ENCODE results near the gene RAET1G. TPM values are rescaled to one million over a fixed set of nuclear protein-coding genes. Genes with fewer than 3 reads are reported as not detected.
"Not testable (repeated sequence)": the region's sequence is repeated elsewhere in the genome, so short reads cannot be mapped to it uniquely, and the experiment has no call there.

Gene RAET1G
- total RNA-seq, 2 experiments from 2014 or later = not detected

DNA sequence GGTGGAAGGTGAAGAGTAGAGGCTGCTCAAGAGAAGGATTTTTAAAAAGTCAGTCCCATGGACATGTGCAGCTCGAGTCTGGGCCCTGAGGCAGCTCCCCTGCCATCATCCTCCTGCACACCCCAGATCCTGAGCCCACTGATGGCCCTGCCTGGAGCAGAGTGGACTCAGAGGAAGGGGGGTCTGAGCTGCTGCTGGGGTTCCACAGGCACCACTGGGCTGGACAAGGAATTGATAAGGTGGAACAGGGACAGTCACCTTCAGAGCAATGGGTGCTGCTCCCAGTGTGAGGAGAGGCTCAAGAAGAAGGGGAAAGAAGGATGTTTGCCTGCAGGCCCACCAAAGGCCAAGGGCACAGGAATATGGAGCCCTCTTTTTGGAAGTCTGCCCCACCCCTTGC is 25.1 kb upstream of the RAET1G start:
- ChIA-PET POLR2A (no interaction called here), CTCF (no interaction called here)
- Mint-ChIP-seq H3K9me3 (no peaks in the 10 kb centered on the region), H3K4me3 (no peak overlapping the region), H3K27me3 (peaks cover 63% of the 10 kb centered on the region), H3K4me1 (no peaks in the 10 kb centered on the region), H3K36me3 (ENCODE audit: low read depth) (no peaks in the 10 kb centered on the region), H3K27ac (no peak overlapping the region)
- DNase-seq = no peak

DNA sequence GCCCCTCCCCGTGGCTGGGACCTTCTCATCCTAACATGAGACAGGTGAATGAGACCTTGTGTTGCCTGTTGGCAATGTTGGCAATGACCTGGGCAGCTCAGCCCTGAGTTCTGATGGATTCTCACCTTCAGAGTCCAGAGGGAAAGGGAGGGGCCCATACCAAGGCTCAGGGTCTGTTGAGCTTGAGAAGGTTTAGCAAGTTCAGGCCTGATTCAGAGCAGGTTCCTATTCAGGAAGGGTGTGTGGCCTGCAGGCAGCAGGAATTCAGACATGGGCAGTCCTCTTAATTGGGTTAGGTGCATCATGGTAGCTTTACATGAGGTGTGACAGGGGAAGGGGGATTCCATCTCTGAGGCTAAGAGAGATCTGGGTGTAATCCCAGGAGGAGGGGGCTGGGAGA is 24.6 kb upstream of the RAET1G start:
- H3K36me3 Mint-ChIP-seq (ENCODE audit: low read depth); H3K9me3 Mint-ChIP-seq; H3K27ac Mint-ChIP-seq; CTCF ChIA-PET; POLR2A ChIA-PET; H3K4me3 Mint-ChIP-seq; H3K4me1 Mint-ChIP-seq; DNase-seq: not testable (repeated sequence)
- peaks cover 63% of the 10 kb centered on the region for H3K27me3 Mint-ChIP-seq

DNA sequence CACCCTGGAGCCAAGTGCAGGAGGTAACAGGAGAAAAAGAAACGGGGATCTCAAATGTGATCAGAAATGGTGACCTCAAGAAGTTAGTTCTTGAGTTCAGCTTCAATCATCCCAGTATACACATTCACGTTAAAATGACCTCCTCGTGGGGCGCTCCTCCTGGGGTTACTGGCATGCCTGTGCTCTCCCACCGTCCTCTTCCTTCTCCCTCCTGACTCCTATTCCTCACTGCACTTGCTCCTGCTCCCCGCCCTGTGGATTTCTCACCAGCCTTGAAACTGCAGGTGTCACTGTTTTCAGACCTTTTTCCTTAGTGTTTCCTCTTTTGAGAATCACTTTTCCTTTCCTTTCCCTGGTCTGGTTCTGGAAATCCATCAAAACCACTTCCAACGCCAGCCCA is 23.7 kb upstream of the RAET1G start:
- H3K36me3 Mint-ChIP-seq (ENCODE audit: low read depth); H3K9me3 Mint-ChIP-seq; H3K4me1 Mint-ChIP-seq; H3K27ac Mint-ChIP-seq; DNase-seq; POLR2A ChIA-PET; CTCF ChIA-PET; H3K4me3 Mint-ChIP-seq: not testable (repeated sequence)
- peaks cover 62% of the 10 kb centered on the region for H3K27me3 Mint-ChIP-seq

DNA sequence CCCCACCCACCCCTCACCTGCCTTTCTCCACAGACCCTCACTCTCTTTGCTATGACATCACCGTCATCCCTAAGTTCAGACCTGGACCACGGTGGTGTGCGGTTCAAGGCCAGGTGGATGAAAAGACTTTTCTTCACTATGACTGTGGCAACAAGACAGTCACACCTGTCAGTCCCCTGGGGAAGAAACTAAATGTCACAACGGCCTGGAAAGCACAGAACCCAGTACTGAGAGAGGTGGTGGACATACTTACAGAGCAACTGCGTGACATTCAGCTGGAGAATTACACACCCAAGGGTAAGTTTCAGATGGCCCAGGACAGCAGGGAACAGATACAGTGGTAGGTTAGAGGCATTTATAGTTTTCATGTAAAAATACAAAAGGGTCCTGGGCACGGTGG is 22.4 kb upstream of the RAET1G start:
- peaks cover 62% of the 10 kb centered on the region for H3K27me3 Mint-ChIP-seq
- peaks cover 20% of the 10 kb centered on the region for H3K4me1 Mint-ChIP-seq
- CTCF ChIA-PET; DNase-seq; H3K27ac Mint-ChIP-seq; POLR2A ChIA-PET; H3K36me3 Mint-ChIP-seq (ENCODE audit: low read depth); H3K4me3 Mint-ChIP-seq; H3K9me3 Mint-ChIP-seq: not testable (repeated sequence)

DNA sequence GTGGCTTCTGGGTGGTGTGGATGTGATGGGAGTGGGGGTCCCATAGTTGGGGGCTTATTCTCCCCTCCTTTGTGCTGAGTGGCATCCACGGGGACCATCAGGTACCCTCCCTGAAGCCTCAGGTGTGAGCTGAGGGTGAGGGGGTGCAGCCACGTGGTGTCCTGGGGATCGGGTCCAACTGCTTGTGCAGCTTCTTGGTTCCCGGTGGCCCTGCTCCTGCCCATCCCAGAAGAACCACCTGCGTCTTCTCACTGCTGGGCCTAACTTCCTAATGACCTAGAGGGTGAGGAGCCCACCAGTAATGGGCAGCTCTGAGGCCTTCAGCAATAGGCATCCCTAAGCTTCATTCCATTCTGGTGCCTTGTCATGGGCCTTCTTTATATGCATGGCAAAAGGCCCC is 20.4 kb upstream of the RAET1G start:
- H3K4me3 Mint-ChIP-seq; H3K36me3 Mint-ChIP-seq (ENCODE audit: low read depth); H3K9me3 Mint-ChIP-seq; POLR2A ChIA-PET; DNase-seq; H3K27ac Mint-ChIP-seq: not testable (repeated sequence)
- peaks cover 37% of the 10 kb centered on the region for H3K4me1 Mint-ChIP-seq
- peaks cover 65% of the 10 kb centered on the region for H3K27me3 Mint-ChIP-seq
- CTCF ChIA-PET = interaction anchor here (1.0 kb wide), 1 partner anchor 73 kb away, joined by 3 read pairs; no protein-coding TSS in a partner anchor

DNA sequence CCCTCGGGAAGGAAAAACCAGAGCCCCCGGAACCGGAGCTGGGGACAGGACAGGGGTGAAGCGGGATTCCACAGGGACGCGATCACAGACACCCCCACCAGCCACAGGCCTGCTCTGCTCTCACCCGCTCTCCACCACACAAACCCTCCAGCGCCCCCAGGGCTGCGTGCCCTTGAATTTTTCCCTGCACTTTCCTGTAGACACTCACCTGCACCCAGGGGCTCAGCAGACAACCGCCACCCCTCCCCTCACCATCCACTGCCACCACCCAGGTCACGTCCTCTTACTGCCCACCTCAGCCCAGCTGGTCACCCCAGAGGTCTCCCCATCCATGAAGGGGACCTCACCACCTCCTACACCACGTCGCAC is 19.5 kb upstream of the RAET1G start:
- H3K4me1 Mint-ChIP-seq = peaks cover 43% of the 10 kb centered on the region
- H3K27ac Mint-ChIP-seq = no peak overlapping the region
- peaks cover 70% of the 10 kb centered on the region for H3K27me3 Mint-ChIP-seq
- peak overlapping the region; percentile 81 for H3K4me3 Mint-ChIP-seq
- no peaks in the 10 kb centered on the region for H3K36me3 Mint-ChIP-seq (ENCODE audit: low read depth)
- no peaks in the 10 kb centered on the region for H3K9me3 Mint-ChIP-seq
- ChIA-PET CTCF (no interaction called here), POLR2A (no interaction called here)
- no peak for DNase-seq

DNA sequence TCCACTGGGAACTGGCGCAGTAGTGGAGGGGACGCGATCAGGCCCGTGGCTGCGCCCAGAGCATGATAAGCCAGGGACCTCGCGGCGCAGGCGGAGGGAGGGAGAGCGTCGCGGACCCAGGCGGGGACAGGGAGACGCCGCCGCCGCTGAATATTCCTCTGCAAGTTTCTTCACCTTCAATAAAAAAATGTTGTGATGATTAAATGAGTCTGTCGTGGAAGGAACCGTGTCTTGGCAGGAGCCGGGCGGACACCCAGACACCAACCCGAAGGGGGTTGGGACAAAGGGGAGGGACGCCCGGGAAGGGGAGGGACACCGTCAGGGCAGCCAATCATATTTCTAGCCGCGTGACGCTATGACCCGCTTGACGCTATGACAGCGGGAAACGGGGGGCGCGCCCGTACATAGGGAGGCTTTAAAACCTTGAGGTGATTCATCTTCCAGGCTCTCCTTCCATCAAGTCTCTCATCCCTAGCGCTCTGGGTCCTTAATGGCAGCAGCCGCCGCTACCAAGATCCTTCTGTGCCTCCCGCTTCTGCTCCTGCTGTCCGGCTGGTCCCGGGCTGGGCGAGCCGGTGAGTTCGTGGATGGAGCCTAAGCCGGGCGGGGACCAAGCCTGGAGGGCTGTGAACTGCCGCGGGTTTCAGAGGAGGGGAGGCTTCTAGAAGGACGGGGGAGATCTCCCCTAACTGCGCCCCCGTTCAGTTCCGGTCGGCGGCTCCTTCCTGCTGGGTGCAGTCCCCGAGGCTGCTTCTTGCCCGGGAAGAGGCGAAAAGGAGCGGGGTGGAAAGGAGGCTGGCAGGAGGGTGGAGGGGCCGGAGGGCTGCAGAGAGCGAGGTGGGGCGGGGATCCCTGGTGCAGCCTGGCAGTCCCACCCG is 18.9 kb upstream of the RAET1G start, which contains the start of gene ULBP2:
Gene ULBP2, plus strand, starts transcription at position 432 of the 878 bp plus-strand sequence. Its CDS starts 59 bp downstream, at position 491.
- DNase-seq = peak; percentile 77
- POLR2A ChIA-PET = no interaction called here
- H3K4me3 Mint-ChIP-seq = peak within 1 kb of the TSS; percentile 81
- H3K27ac Mint-ChIP-seq = peak within 1 kb of the TSS; percentile 76
- CTCF ChIA-PET = interaction anchor here (1.5 kb wide), 1 partner anchor 67 kb away, joined by 4 read pairs; no protein-coding TSS in a partner anchor
- H3K9me3 Mint-ChIP-seq = no peaks in the 10 kb centered on the region
- H3K27me3 Mint-ChIP-seq = peaks cover 76% of the 10 kb centered on the region
- H3K4me1 Mint-ChIP-seq = peaks cover 44% of the 10 kb centered on the region
- H3K36me3 Mint-ChIP-seq (ENCODE audit: low read depth) = no peaks in the 10 kb centered on the region

DNA sequence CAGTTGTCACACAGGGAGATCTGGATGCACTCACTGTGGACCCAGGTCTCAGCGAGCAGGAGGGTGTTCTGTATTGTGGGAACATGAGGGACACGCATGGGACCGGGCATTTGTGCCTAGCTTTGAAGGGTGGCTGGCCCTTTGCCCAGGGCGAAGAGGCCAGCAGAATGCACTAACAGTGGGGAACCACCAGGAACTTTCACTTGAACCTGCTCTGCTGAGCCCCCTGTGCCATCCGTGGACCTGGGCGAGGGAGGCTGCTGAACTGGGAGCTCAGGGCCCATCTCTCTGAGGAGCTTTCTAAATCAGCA is 17.7 kb upstream of the RAET1G start:
- Mint-ChIP-seq H3K4me3 (no peak overlapping the region), H3K27ac (no peak overlapping the region), H3K36me3 (ENCODE audit: low read depth) (no peaks in the 10 kb centered on the region), H3K27me3 (peaks cover 79% of the 10 kb centered on the region), H3K4me1 (peaks cover 44% of the 10 kb centered on the region), H3K9me3 (no peaks in the 10 kb centered on the region)
- ChIA-PET POLR2A (no interaction called here), CTCF (interaction anchor here (1.4 to 1.5 kb wide), 2 partner anchors 68 to 76 kb away, joined by 4 to 5 read pairs; no protein-coding TSS in a partner anchor)
- no peak for DNase-seq

DNA sequence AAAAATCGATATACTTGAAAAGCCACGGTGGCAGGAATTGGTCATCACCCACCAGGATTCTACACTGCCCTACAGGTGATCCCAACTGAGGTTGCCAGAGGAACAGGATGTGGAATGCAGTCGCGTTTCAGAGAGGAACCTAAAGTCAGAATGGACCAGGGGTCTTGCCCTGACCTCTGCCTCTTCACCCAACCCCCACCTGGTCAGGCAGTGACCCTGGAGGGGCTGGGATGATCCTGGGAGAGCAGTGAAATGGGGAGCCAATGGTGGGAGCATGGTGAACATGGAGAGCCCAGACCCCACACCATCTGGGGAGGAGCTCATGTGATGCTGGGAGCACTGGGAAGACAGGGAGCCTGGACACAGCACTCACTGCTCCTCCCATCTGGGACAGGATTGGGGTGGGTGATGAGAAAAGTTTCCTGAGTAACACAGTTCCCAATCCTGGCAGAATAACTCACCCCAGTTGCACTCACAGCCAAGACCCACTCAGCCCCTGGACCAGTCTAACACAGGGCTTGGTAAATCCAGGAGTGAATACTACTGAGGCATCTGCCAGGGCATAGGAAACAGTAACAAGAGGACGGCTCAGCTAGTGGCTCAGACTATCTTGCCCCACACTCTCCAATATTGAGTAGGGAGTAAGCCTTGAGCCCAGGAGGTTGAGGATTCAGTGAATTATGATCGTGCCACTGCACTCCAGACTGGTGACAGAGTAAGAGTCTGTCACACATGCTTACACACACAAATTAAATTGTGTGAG is 17.2 kb upstream of the RAET1G start:
- ChIA-PET POLR2A (no interaction called here), CTCF (interaction anchor here (1.4 to 1.5 kb wide), 2 partner anchors 69 to 77 kb away, joined by 4 to 5 read pairs; no protein-coding TSS in a partner anchor)
- peaks cover 46% of the 10 kb centered on the region for H3K4me1 Mint-ChIP-seq
- H3K9me3 Mint-ChIP-seq = no peaks in the 10 kb centered on the region
- no peaks in the 10 kb centered on the region for H3K36me3 Mint-ChIP-seq (ENCODE audit: low read depth)
- no peak overlapping the region for H3K27ac Mint-ChIP-seq
- DNase-seq = no peak
- H3K4me3 Mint-ChIP-seq = no peak overlapping the region
- peaks cover 83% of the 10 kb centered on the region for H3K27me3 Mint-ChIP-seq

DNA sequence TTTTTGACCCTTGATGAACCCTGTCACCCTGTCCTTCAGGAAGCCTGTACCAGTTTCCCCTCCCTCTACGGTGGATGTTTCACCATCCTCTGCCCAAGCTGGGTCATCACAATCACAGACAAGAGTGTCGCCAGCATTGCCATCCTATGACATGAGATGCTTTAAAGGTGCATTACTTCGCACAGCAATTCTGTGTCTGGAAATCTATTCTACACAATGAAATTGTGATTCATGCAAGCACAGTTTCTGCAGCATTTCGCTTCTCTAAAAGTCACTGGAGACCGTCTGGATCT is 16.4 kb upstream of the RAET1G start:
- peaks cover 53% of the 10 kb centered on the region for H3K4me1 Mint-ChIP-seq
- no peak for DNase-seq
- H3K36me3 Mint-ChIP-seq (ENCODE audit: low read depth) = no peaks in the 10 kb centered on the region
- H3K27me3 Mint-ChIP-seq = peaks cover 91% of the 10 kb centered on the region
- no peaks in the 10 kb centered on the region for H3K9me3 Mint-ChIP-seq
- ChIA-PET CTCF (no interaction called here), POLR2A (no interaction called here)
- peak overlapping the region; percentile 65 for H3K4me3 Mint-ChIP-seq
- H3K27ac Mint-ChIP-seq = peak overlapping the region; percentile 80

DNA sequence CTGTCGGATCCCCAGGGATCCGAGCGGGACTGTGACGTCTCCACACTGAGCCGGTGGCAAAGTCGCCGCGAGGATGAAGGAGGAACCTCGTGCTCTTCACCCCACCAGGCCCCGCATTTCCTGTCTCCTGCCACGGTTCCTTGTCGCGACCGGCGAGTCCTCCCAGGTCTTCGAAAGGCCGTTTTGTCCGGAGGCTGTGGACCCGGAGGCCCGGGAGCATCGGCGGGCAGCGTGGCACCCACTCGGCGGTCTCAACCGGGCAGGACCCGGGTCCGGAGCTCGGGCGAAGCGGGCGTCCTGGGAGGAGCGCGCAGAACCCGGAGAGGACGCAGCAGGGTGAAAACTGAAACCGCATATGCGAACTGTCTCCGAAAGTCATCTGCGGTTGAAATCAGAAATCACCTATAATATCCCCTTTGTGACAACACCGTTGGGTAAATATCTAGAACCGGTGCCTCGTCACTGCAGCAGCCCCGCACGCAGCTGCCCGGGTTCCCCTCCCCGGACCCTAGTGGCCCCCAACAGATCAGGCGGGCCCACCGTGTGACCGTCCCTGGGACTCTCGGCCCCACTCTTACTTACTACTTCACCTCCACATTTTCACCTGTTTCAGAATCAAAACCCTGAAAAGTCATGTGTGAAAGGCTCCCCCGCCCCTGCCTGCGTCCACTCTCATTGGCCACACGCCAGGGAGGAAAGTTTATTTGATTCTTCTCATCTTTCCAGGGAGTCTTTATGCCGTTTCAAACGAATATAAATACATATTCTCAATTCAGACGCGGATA is 15.8 kb upstream of the RAET1G start:
- H3K4me1 Mint-ChIP-seq = peaks cover 55% of the 10 kb centered on the region
- CTCF ChIA-PET = no interaction called here

DNA sequence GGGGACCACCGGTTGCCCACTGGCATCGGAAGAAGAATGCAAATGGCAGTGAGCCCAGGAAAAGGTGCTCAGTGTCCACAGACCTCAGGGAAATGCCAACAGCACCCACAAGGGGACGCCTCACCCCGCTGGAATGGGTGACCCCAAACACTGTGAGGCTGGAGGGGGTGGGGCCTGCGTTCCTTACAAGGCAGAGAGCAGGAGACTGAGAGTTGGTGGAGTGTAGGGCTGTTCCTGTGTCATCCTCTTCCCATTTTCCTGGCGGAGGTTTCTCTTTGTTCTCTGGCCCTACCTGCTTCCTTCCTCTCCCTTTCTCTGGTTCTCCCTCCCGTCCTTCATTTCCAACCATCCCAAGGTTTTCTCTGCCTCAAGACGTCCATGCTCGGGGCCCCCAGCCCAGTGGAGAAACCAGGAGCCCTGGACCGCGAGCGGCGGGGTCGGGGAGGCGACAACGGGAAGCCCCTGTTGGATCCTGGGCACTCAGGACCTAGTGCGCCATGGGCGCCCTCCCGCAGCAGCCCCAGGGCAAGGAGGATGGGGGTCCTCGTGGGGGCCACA is 15.2 kb upstream of the RAET1G start:
- CTCF ChIA-PET; H3K9me3 Mint-ChIP-seq; DNase-seq; H3K36me3 Mint-ChIP-seq (ENCODE audit: low read depth); POLR2A ChIA-PET; H3K27ac Mint-ChIP-seq: not testable (repeated sequence)
- peak overlapping the region; percentile 65 for H3K4me3 Mint-ChIP-seq
- H3K4me1 Mint-ChIP-seq = peaks cover 55% of the 10 kb centered on the region
- peaks cover 95% of the 10 kb centered on the region for H3K27me3 Mint-ChIP-seq

More for the DNA sequence above, 15.8 kb upstream of the RAET1G start:
- peaks cover 93% of the 10 kb centered on the region for H3K27me3 Mint-ChIP-seq
- H3K27ac Mint-ChIP-seq = peak overlapping the region; percentile 80
- POLR2A ChIA-PET = no interaction called here
- no peaks in the 10 kb centered on the region for H3K9me3 Mint-ChIP-seq
- H3K4me3 Mint-ChIP-seq = peak overlapping the region; percentile 65
- no peaks in the 10 kb centered on the region for H3K36me3 Mint-ChIP-seq (ENCODE audit: low read depth)
- peak; percentile 45 for DNase-seq

DNA sequence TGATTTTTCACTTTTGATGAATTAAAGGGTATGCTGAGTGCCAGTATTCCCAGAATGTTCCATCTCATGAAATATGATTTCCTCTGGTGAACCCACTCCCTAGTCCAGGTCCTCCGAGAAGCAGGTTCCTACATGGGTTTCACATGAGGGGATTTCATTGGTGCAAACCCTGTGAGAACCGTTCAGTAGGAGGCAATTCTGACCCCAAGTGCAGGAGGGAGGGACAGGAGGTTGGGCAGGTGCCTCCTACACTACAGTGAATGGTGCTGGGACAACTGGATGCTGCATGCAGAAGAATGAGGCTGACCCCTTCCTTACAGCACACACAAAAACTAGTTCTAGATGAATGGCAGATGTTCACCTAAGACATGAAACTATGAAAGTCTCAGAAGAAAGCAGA is 13.8 kb upstream of the RAET1G start:
- Mint-ChIP-seq H3K27ac (no peak overlapping the region), H3K9me3 (no peaks in the 10 kb centered on the region), H3K27me3 (peaks cover 91% of the 10 kb centered on the region), H3K4me3 (no peak overlapping the region), H3K36me3 (ENCODE audit: low read depth) (no peaks in the 10 kb centered on the region), H3K4me1 (peaks cover 48% of the 10 kb centered on the region)
- no peak for DNase-seq
- CTCF ChIA-PET = interaction anchor here (1.7 kb wide), 1 partner anchor 80 kb away, joined by 5 read pairs; no protein-coding TSS in a partner anchor
- POLR2A ChIA-PET = no interaction called here

All from activated CD4-positive, alpha-beta T cell treated with anti-CD3 and anti-CD28 coated beads, Interleukin-2, amount 10 ng/mL, durations not matched to agents 7 days and 5 days (primary cell).